Ectodermal cell (in vitro differentiated cells): ENCODE data around the gene MSI2.

ENCODE experiments used
- H3K27ac ChIP-seq: 2 replicates; pipeline ENCODE4 v1.7.0; 2013; ENCODE audit warnings: mild to moderate bottlenecking, low read depth, low read length; ENCODE audit not compliant: insufficient read depth, poor library complexity, severe bottlenecking
- H3K27me3 ChIP-seq: 2 replicates; pipeline ENCODE4 v1.7.0; 2013; ENCODE audit warnings: mild to moderate bottlenecking, low read length; ENCODE audit not compliant: insufficient read depth, control insufficient read depth, poor library complexity, severe bottlenecking
- H3K36me3 ChIP-seq: one replicate; pipeline ENCODE4 v1.7.0; 2013; ENCODE audit warnings: low read length; ENCODE audit not compliant: control insufficient read depth, insufficient read depth
- H3K4me1 ChIP-seq: one replicate; pipeline ENCODE4 v1.7.0; 2013; ENCODE audit warnings: low read length; ENCODE audit not compliant: control insufficient read depth, insufficient read depth
- H3K4me3 ChIP-seq: 2 replicates; pipeline ENCODE4 v1.7.0; 2013; ENCODE audit warnings: low read depth, low read length, control low read depth; ENCODE audit not compliant: insufficient read depth
- H3K9me3 ChIP-seq: 2 replicates; pipeline ENCODE4 v1.7.0; 2013; ENCODE audit warnings: mild to moderate bottlenecking, low read length, moderate library complexity; ENCODE audit not compliant: control insufficient read depth
- WGBS, 2 experiments: methylation state at CpG; one replicate each; pipeline ENCODE4 v1.1.7; 2013; ENCODE audit warnings: missing lambda C conversion rate in 2 of 2; 5-methylcytosine and 5-hydroxymethylcytosine counted together

Gene MSI2

GRCh38 chr17:57627591-57627990 is 371.3 kb downstream of the MSI2 start:
- peaks cover 13% of the 10 kb centered on the region for H3K36me3 ChIP-seq
- H3K27ac ChIP-seq, result no peak overlapping the region

GRCh38 chr17:57628421-57628820 is 372.1 kb downstream of the MSI2 start:
- Histone ChIP-seq H3K4me1 (peaks cover 4% of the 10 kb centered on the region), H3K9me3 (no peaks in the 10 kb centered on the region), H3K36me3 (peaks cover 14% of the 10 kb centered on the region), H3K4me3 (no peak overlapping the region), H3K27ac (no peak overlapping the region), H3K27me3 (no peaks in the 10 kb centered on the region)
- 95 to 97% methylated on average over 9 of the region's 9 CpGs for WGBS, 2 experiments

More at GRCh38 chr17:57627591-57627990, 371.3 kb downstream of the MSI2 start:
- Histone ChIP-seq H3K9me3 (no peaks in the 10 kb centered on the region), H3K4me1 (peaks cover 4% of the 10 kb centered on the region), H3K4me3 (no peak overlapping the region), H3K27me3 (no peaks in the 10 kb centered on the region)
- 91% methylated on average over 10 of the region's 10 CpGs for WGBS, 2 experiments

DNA sequence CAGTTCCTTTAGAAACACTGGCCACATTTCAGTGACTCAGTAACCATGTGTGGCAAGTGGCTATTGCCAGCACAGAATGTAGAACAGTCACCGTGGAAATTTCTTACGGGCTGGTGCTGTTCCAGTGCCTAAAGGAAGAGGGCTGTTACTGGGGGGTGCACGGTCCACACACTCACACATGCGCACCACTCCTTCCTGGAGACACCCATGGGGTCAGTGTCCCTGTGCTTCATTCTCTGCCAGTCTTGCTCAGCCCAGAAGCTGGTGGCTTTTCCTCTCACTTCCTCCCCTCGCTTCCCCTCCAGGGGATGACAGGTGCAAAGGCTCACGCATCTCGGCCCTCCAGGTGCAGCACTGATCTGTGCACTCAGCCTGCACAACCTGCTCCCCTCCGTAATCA is 373.1 kb downstream of the MSI2 start:
- H3K4me1 ChIP-seq, result peaks cover 4% of the 10 kb centered on the region
- H3K9me3 ChIP-seq, result no peaks in the 10 kb centered on the region
- 95 to 97% methylated on average over 8 of the region's 8 CpGs for WGBS, 2 experiments
- H3K4me3 ChIP-seq, result no peak overlapping the region
- H3K36me3 ChIP-seq, result peaks cover 17% of the 10 kb centered on the region
- H3K27me3 ChIP-seq, result no peaks in the 10 kb centered on the region
- H3K27ac ChIP-seq, result no peak overlapping the region

DNA sequence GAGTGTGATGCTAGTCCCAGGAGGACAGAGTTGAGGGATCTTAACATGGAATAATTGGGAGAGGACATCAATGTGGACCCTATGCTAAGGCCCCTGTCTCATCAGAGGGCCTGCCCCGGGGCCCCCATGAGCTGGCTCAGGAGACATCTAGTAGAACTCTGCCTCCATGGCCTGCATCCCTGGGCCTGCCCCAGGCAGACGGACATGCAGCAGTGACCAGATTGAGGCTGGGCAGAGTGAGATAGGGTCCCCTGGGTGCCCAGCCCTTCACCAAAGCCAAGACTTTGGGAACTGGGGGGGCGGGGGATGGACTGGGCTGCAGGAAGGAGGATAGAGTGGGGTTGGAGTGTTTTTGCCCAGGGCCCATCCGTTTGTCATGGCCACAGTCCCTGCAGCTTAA is 373.6 kb downstream of the MSI2 start:
- Histone ChIP-seq H3K9me3 (no peaks in the 10 kb centered on the region), H3K27ac (no peak overlapping the region), H3K36me3 (peaks cover 18% of the 10 kb centered on the region), H3K4me1 (peaks cover 4% of the 10 kb centered on the region), H3K27me3 (no peaks in the 10 kb centered on the region), H3K4me3 (no peak overlapping the region)
- 94 to 95% methylated on average over 4 of the region's 4 CpGs for WGBS, 2 experiments

DNA sequence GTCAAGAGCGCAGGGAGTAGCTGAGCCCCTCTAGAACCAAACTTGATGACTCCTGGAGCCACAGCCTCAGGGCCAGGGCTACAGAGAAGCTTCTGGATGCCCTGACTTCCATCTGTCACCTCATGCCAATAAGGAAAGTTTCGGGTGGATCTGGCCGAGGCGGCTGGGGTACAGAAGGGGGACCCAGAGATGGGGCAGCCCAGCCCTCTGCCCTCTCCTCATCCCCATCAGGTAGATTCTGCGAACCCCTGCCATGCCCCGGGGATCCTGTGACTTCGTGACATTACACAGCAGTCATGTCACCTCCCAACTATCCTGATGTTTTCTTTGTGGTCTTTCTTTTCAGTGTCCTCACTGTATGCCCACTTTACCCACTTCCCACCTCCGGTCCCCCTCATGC is 374.4 kb downstream of the MSI2 start:
- no peaks in the 10 kb centered on the region for H3K4me1 ChIP-seq
- H3K27me3 ChIP-seq, result no peaks in the 10 kb centered on the region
- no peak overlapping the region for H3K27ac ChIP-seq
- peaks cover 18% of the 10 kb centered on the region for H3K36me3 ChIP-seq
- no peak overlapping the region for H3K4me3 ChIP-seq
- 92 to 96% methylated on average over 8 of the region's 8 CpGs for WGBS, 2 experiments
- no peaks in the 10 kb centered on the region for H3K9me3 ChIP-seq

DNA sequence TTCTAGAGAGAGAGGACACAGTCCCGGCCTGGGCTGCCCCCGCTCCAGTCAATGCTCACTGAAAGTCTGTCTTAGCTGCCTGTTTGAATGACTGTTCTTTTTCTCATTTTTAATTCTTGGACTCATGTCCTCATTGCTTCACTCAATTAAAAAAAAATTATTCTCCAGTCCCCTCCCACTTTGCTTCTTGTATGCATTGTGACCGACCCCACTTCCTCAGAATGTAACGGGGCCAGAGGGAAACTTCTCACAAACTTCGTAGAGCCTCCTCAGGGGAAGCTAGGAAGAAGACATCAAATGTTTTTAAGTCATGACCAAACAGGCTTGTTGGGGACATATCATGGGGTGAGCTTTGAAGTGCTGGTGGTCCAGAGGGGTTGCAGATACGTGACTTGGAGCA is 375.5 kb downstream of the MSI2 start:
- no peaks in the 10 kb centered on the region for H3K9me3 ChIP-seq
- no peak overlapping the region for H3K27ac ChIP-seq
- no peaks in the 10 kb centered on the region for H3K27me3 ChIP-seq
- H3K4me1 ChIP-seq, result peaks cover 9% of the 10 kb centered on the region
- no peak overlapping the region for H3K4me3 ChIP-seq
- 93 to 94% methylated on average over 6 of the region's 6 CpGs for WGBS, 2 experiments
- peaks cover 18% of the 10 kb centered on the region for H3K36me3 ChIP-seq

GRCh38 chr17:57632294-57632693 is 376.0 kb downstream of the MSI2 start:
- WGBS, 2 experiments, result 93 to 95% methylated on average over 5 of the region's 5 CpGs
- H3K27me3 ChIP-seq, result no peaks in the 10 kb centered on the region
- no peaks in the 10 kb centered on the region for H3K9me3 ChIP-seq
- H3K4me3 ChIP-seq, result no peak overlapping the region
- H3K36me3 ChIP-seq, result peaks cover 18% of the 10 kb centered on the region
- no peak overlapping the region for H3K27ac ChIP-seq
- peaks cover 9% of the 10 kb centered on the region for H3K4me1 ChIP-seq

DNA sequence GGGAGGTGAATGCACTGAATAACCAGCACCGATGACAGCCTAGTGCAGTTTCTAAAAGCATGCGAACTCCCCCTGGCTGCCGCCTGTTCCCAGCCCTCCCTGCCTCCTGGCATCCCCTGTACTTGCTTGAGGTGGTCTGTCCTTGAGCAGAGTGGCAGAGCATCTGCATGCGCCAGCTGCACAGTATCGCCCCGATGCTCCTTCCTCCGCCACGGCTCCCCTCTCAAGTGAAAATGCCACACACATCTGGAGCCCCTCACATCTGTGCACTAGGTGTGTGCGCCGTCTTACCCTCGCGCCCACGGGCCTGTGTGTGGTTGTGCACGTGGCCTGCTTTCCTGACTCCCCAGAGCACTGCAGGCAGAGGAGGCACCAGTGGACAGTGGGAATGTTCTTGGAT is 376.9 kb downstream of the MSI2 start:
- WGBS, 2 experiments, result 87 to 89% methylated on average over 14 of the region's 14 CpGs
- Histone ChIP-seq H3K9me3 (no peaks in the 10 kb centered on the region), H3K4me1 (peaks cover 9% of the 10 kb centered on the region), H3K27me3 (no peaks in the 10 kb centered on the region), H3K36me3 (peaks cover 22% of the 10 kb centered on the region), H3K4me3 (no peak overlapping the region), H3K27ac (no peak overlapping the region)

DNA sequence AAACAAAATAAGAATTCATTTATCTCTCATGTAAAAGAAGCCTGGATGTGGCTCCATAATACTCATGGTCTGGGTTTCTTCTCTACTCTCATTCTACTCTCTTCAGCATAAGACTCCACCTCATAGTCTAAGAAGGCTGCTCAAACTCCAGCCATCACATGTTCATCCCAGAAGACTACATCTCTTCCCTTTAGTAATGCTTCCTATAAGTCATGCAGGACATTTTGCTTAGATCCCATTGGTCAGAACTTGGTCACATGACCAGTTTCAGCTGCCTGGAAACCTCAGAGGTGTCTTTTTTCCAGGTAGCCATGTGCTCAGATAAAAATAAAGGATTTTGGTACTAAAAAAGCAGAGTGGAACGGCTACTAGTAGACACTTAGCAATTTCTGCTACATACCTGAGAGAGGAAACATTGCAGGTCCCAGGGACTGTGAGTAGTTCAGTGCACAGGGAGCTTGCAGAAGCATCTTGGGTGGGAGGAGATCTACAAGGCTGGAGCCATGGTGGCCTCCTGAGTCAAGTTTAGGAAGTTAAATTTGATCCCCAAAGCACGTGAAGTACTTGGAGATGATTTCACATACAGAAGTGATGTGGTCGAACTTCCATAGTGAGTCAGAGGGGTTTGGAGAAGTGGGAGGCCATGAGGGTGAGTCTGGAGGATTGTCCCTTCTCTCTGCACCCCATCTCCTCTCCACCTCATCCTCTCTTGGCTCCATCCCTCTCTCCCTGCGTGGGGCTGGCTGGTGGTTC is 378.6 kb downstream of the MSI2 start:
- WGBS, 2 experiments, result 93 to 94% methylated on average over 4 of the region's 4 CpGs
- H3K4me3 ChIP-seq, result no peak overlapping the region
- peaks cover 9% of the 10 kb centered on the region for H3K4me1 ChIP-seq
- H3K27ac ChIP-seq, result no peak overlapping the region
- H3K36me3 ChIP-seq, result peaks cover 18% of the 10 kb centered on the region
- no peaks in the 10 kb centered on the region for H3K27me3 ChIP-seq
- no peaks in the 10 kb centered on the region for H3K9me3 ChIP-seq

DNA sequence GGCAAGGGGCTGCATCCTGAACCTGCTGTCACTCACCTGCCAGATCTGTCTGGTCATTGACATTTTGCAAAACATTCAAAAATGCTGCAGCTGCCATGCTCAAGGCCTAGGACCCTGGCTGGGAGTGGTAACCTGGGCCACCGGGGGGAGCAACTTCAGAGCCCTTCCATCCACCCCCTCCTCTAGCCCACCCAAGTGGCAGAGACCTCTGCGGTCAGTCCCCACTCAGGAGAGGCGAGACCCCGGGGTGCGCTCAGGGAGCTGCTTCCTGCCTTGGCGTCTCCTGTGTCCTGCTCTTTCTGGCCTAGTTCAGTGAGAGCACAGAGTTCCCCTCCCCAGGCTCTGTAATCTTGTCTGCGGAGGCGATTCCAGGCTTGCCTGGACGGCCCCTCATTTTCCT is 380.0 kb downstream of the MSI2 start:
- 73 to 74% methylated on average over 9 of the region's 9 CpGs for WGBS, 2 experiments
- Histone ChIP-seq H3K27me3 (no peaks in the 10 kb centered on the region), H3K4me3 (no peak overlapping the region), H3K36me3 (peaks cover 18% of the 10 kb centered on the region), H3K4me1 (peaks cover 9% of the 10 kb centered on the region), H3K27ac (no peak overlapping the region), H3K9me3 (no peaks in the 10 kb centered on the region)
